Thoracic aorta endothelial cell (primary cell): ENCODE results near the gene CSNK1D. TPM values are rescaled to one million over a fixed set of nuclear protein-coding genes. Genes with fewer than 3 reads are reported as not detected.

Experiments
- total RNA-seq: library from RNA; depleted of rRNA; stranded (reverse); fragments of >200 nt; gene quantifications from 2 replicates; pipeline ENCODE4 v1.2.3, GENCODE V29; 2012

CSNK1D gene
- total RNA-seq, result 62.0 and 76.5 TPM in 2 replicates

GRCh38 chr17:82273327-82274133 is at the start of gene CSNK1D:
TSS of gene CSNK1D (minus strand) at chr17:82273700. CDS start at chr17:82273381, 319 bp downstream.

DNA sequence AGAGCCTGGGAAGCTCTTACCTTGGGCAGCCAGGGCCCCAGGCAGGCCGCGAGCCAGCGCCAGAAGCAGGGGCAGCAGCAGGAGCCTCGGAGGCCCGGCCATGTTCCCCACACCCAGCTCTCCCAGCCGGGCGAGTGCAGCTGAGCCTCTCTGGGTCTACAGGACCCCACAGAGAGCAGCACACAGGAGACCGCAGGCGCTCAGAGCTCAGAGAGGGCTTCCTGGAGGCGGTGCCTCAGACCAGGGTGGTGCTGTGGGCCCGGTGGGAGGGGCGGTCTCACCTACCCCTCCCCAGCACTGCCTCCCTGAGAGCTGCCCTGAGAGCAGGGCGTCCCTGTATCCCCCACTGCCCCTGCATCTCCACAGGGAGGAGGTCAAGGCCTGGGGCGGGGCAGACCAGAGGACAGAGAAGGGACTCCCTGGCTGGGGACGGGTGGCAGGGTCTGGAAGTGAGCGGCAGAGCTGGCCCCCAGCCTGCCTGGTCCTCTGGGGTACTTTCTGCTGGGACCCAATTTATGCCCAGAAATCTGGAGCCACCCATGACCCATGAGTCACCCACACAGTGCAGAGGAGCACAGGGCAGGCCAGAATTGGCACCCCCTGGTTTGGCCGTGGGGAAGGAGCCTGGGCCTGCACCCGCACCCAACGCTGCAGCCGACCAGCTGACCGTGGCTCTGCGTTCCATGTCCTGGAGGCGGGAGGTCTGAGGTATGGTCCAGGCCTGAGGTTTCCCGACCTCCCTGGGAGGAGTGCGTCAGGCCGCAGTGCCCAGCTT is 44.1 kb upstream of the CSNK1D start, which contains the start of gene CD7:
TSS of gene CD7 (minus strand) at position 215 of the 775 bp plus-strand sequence. CDS start at position 102, 113 bp downstream.

DNA sequence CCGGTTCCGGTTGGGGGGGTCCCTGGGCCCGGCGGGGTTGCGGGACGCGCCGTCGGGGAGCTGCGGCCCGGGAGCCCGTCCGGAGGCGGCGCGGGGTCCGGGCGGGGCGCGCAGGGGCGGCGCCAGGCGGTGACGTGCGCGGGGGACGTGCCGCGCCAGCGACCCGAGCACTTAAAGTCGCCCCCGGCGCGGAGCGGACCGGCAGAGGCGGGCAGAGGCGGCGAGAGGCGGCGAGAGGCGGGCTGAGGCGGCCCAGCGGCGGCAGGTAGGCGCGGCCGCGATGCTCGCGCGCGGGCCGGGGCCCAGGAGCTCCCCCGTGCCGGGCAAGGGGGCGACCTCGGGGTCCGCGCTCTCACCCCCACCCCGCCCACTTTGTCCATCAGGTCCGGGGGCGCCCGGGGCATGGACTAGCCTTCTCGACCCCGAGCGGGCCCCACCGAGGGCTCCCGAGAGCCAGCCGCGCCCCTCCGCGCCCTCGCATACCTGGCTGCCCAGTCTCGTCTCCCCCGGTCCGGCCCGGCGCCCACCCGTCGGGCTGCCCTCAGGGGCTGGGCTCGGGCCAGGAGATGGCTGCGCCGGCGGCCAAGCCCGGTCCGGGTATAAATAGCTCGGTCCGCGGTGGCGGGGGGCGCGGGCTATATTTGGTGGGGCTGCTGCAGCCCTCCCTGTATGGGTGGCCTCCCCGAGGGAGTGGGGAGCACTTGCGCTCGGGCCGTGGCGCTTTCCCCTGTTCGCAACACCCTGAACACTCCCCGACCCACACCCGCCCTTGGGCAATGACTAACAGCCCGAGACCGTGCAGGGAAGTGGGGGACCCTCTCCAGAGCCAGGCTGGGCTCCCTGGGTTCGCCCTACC is 44.4 kb downstream of the CSNK1D start, which contains the start of gene SLC16A3:
TSS of gene SLC16A3 (plus strand) at position 201 of the 856 bp plus-strand sequence. CDS start 6,967 bp downstream, outside the sequence.

GRCh38 chr17:82212331-82213250 is 60.9 kb downstream of the CSNK1D start, which contains the start of gene CCDC57:
TSS of gene CCDC57 (minus strand) at chr17:82212842. CDS start at chr17:82201944, 10,898 bp downstream.

Other genes starting within 250 kb of the CSNK1D start
- gene RAC3, start 242.0 kb downstream of the CSNK1D start, total RNA-seq, result 21.4 and 23.1 TPM in 2 replicates
- 44.3 and 54.9 TPM in 2 replicates for gene DCXR, start 236.0 kb downstream of the CSNK1D start, total RNA-seq
- gene RFNG, start 221.9 kb downstream of the CSNK1D start, total RNA-seq, result 22.6 and 23.7 TPM in 2 replicates
- gene GPS1, start 221.8 kb downstream of the CSNK1D start, total RNA-seq, result 82.2 and 98.8 TPM in 2 replicates
- gene DUS1L, start 207.9 kb downstream of the CSNK1D start, total RNA-seq, result 59.5 and 62.2 TPM in 2 replicates
- gene FASN, start 175.5 kb downstream of the CSNK1D start, total RNA-seq, result 141 and 288 TPM in 2 replicates
- gene CCDC57, start 60.9 kb downstream of the CSNK1D start, total RNA-seq, result 16.2 and 18.8 TPM in 2 replicates
- 87.4 and 113 TPM in 2 replicates for gene SLC16A3, start 44.7 kb downstream of the CSNK1D start, total RNA-seq
- gene CD7, start 43.9 kb upstream of the CSNK1D start, total RNA-seq, result not detected in 2 replicates
- 2.8 and 3.7 TPM in 2 replicates for gene SECTM1, start 60.1 kb upstream of the CSNK1D start, total RNA-seq
- gene TEX19, start 85.5 kb upstream of the CSNK1D start, total RNA-seq, result 0.07 TPM in 1 of 2 replicates, not detected in the other
- not detected in 2 replicates for gene UTS2R, start 98.1 kb upstream of the CSNK1D start, total RNA-seq
- 11.7 and 13.0 TPM in 2 replicates for gene HEXD, start 144.6 kb upstream of the CSNK1D start, total RNA-seq
- 27.1 and 28.6 TPM in 2 replicates for gene OGFOD3, start 144.9 kb upstream of the CSNK1D start, total RNA-seq
- 41.0 and 50.7 TPM in 2 replicates for gene CYBC1, start 177.1 kb upstream of the CSNK1D start, total RNA-seq
- gene NARF, start 185.0 kb upstream of the CSNK1D start, total RNA-seq, result 74.0 and 97.5 TPM in 2 replicates
- gene FOXK2, start 246.0 kb upstream of the CSNK1D start, total RNA-seq, result 41.1 and 56.4 TPM in 2 replicates